Renal cortical epithelial cell (primary cell): ENCODE measurements around the gene RPTOR. TPM values are rescaled to one million over a fixed set of nuclear protein-coding genes. Genes with fewer than 3 reads are reported as not detected.
"Not testable (repeated sequence)": the region's sequence is repeated elsewhere in the genome, so short reads cannot be mapped to it uniquely, and the experiment has no call there.

ENCODE experiments used
- DNase-seq: peaks from one replicate; pipeline ENCODE4 v3.0.0-alpha.2; 2011; ENCODE audit warnings: low read depth
- total RNA-seq: library from RNA; depleted of rRNA; stranded (reverse); fragments of >200 nt; gene quantifications from 2 replicates; pipeline ENCODE4 v1.2.3, GENCODE V29; 2014

RPTOR gene
- total RNA-seq, 1 donor from 2014 or later: 35.5 TPM

DNA sequence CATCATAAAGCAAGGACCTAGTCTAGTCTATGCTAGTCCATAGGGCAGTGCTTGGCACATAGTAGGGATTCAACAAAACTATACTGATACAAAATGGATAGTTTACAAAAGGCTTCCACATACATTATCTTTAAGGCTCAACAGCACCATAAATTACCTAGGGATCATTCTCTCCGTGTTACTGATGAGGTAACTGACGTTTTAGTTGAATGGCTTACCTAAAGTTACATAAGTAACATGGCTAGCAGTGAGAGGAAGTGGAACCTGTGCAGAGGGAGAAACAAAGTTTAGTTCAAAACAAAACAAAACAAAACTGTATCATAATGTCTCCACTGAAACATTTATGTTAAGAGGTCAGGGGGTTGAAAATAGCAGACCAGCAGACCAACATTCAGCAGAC lies 7.9 kb downstream of the RPTOR start:
- no peak for DNase-seq

DNA sequence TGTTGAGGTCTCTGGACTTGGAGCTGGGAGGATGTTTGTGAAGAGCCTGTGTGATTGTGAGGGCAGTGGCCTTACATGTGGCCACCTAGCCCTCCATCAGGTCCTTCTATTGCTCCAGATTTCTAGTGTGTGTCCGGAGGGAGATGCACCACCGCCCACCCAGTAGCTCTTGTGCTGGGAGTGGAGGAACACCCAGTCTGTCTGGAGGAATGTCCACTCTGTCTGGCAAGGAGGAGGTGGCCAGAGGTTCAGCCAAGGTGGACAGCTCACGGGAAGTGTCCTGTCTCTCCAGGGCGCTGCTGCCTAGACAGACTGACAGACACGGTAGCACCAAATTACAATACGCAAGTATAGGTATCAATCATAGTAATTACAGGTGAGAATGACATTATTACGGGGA lies 10.6 kb downstream of the RPTOR start:
- DNase-seq: no peak

DNA sequence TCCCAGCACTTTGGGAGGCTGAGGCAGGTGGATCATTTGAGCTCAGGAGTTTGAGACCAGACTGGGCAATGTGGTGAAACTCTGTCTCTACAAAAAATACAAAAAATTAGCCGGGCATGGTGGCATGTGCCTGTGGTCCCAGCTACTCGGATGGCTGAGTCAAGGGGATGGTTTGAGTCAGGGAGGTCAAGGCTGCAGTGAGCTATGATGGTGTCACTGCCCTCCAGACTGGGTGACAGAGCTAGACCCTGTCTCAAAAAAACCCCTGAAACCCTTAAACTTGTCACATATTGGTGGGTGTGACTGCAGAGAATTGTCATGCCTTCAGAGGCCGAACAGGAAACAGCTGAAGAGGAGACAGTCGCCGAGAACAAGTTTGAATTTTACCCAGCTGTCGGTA lies 13.4 kb downstream of the RPTOR start:
- no peak for DNase-seq

DNA sequence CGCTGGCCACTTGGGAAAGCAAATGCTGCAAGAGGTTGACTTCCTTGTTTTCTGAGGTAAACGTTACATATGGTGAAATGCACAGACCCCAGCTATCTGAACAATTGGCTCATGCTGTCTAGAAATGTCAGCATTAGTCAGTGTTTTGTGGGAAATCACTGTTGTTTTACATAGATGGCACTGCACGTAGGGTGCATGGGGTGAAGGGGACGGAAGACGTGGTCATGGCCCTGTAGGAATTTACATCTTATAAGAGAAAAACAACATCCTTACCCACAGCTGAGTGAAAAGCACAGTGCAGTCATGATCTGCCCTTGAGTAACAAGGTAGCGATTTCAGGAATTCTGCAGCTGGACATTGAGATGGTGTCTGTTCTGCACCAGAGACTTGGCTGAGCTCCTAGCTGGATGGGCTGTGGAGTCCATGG lies 15.2 kb downstream of the RPTOR start:
- DNase-seq: peak; percentile 67

DNA sequence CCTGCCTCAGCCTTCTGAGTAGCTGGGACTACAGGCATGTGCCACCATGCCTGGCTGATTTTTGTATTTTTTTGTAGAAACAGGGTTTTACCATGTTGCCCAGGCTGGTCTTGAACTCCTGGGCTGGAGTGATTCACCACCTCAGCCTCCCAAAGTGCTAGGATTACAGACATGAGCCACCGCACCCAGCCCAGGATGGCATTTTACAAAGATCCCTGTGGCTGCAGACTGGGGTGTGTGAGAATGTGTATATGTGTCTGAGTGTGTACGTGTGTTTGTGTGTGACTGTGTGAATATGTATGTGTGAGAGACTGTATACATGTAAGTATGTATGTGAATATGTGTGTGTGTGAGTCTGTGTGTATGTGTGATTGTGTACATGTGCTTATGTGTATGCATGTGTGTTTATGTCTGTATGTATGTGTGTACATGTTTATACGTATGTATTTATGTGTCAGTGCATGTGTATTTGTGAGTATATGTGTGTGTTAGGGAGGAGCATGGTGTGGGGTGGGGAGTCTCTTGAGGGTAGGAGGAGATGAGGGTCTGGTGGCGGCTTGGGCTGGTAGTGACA lies 17.0 kb downstream of the RPTOR start:
- no peak for DNase-seq

DNA sequence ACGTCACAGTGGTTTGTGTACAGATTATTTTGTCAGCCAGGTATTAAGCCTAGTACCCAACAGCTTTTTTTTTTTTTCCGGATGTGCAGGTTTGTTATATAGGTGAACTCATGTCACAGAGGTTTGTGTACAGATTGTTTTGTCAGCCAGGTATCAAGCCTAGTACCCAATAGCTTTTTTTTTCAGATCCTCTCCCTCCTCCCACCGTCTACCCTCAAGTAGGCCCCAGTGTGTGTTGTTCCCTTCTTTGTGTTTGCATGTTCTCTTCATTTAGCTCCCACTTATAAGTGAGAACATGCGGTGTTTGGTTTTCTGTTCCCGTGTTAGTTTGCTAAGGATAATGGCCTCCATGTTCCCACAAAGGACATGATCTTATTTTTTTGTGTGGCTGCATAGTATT lies 19.9 kb downstream of the RPTOR start:
- DNase-seq: no peak

DNA sequence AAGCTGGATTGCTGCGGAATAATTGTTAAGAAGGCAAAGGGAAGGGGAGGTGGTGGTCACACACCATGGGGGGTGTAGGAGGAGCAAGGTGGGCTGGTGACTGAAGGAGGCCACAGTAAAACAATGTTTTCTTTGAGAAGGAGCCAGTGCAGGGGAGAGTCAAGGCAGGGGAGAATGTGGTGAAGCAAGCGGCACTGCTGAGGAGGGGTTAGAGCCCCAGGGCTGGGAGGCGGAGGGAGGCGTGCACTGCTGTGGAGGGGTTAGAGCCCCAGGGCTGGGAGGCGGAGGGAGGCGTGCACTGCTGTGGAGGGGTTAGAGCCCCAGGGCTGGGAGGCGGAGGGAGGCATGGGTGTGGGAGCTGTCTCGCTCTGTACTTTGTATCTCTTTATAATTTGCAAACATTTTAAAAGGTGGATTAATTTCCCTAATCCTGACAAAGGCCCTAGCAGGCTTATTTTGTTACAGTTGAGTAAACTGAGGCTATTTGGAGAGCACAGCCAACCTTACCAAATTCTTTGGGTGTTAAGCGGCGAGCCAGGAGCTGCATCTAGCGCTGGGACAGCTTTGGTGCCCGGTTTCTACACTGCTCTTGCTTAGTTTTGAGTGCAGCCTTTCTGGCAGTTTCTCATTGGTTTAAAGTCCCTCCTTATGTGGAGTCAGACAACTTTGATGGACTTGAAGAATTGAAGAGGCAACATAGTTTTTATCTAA lies 20.9 kb downstream of the RPTOR start:
- no peak for DNase-seq

DNA sequence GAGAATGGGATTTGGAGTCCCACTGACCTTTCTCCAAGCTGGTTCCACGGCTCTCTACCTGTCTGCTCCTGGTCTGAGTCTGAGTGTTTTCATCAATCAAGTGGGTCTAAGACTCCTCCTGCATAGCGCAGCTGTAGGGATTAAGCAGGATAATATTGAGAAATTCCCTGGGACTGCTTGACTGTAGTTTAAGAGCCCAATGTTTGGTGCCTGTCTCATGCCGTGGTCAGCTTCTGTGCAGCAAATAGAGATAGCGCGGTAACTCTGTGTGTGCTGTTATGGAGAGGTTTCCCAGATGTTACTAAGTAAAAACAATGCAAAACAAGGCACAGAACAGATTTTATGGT lies 21.4 kb downstream of the RPTOR start:
- no peak for DNase-seq

DNA sequence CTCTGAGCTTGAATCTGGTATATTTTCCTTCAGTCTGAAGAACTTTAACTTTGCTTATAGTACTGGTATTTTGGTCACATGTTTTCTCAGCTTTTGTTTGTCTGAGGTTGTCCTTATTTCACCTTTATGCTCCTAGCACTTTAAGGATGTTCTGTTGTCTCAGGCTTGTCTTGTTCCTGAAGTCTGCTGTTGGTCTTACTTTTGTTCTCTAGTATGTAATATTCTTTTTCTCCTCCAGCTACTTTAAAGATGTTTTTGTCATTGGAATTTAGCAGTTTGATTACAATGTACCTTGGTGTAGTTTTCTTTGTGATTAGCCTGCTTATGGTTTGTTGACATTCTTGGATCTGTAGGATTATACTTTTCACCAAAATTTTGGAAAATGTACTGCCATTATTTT lies 23.6 kb downstream of the RPTOR start:
- no peak for DNase-seq

DNA sequence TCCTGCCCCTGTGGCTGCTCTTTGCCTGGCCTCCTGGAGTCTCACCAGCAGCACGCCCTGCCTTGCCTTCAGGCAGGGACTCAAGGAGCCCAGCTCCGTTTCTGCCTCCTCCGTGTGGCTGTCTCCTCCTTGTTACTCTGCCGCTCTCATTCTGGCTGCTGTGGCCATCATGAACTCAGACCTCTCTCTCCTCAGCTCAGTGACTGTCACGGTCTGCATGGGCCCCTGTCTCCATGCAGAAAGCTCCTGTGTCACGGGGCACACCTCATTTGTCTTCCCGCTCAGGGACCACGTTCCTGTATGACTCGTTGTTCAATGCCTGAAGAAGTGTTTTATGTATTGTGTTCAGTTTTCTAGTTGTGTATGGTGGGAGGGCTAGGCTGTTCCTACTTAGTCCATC lies 25.3 kb downstream of the RPTOR start:
- peak; percentile 16 for DNase-seq

DNA sequence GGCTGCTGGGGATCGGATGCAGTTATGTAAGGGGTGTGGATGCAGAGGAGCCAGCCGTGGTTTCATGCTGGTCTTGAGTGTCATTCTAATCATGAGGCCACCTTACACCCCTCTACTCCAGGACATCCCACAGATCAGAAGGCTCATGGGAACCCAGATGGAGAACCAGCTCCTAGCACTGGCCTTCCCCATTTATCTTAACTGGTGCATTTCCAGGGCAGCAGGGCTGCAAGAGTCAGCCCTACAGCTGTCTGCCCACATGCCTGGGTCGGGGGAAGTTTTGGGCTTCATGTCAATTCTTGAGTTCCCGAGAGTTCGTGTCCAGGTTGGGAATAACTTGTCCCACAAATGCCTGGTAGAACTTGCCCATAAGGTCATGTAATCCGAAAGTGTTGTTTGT lies 29.1 kb downstream of the RPTOR start:
- no peak for DNase-seq

DNA sequence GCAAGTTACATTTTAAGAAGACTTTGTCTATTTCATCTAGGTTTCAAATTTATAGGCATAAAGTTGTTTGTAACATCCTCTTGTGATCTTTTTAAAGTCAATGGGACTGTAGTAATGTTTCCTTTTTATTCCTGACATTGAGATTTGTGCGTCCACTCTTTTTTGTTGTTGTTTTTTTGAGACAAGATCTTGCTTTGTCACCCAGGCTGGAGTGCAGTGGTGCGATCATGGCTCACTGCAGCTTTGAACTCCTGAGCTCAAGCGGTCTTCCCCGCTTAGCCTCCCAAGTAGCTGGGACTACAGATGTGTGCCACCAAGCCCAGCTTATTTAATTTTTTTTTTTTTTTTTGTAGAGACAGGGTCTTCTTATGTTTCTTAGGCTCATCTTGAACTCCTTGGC lies 29.9 kb downstream of the RPTOR start:
- no peak for DNase-seq

DNA sequence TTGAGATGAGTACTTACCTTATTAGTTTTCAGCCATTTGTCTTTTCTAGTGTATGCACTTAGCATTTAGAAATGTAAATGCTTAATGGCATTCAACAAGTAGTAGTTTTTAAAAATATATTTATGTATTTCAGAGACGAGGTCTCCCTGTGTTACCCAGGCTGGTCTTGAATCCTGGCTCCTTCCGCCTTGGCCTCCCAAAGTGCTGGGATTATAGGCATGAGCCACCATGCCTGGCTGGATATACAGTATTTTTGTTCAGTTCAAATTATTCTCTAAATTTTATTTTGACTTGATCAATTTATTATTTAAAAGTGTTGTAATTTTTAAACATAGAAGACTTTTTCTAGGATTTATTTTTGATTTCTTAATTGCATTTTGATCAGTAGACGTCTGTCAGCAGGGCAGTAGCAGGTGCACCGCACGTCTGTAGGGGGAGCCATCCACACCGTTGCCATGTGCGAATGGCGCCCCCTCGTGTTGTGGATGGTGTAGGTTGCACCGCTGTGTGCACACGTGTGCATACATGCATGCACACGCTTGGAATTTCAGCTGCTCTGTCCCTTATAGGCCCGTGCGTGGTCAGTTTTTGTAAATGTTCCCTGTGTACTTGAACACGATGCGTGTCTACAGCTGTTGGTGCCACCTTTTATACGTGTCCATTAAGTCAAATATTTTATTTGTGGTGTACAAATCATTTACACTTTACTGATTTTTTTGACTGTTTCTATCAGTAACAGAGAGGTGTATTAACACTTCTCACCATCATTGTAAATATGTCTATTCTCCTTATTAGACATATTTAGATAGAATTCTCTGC lies 30.6 kb downstream of the RPTOR start:
- DNase-seq: peak; percentile 73

DNA sequence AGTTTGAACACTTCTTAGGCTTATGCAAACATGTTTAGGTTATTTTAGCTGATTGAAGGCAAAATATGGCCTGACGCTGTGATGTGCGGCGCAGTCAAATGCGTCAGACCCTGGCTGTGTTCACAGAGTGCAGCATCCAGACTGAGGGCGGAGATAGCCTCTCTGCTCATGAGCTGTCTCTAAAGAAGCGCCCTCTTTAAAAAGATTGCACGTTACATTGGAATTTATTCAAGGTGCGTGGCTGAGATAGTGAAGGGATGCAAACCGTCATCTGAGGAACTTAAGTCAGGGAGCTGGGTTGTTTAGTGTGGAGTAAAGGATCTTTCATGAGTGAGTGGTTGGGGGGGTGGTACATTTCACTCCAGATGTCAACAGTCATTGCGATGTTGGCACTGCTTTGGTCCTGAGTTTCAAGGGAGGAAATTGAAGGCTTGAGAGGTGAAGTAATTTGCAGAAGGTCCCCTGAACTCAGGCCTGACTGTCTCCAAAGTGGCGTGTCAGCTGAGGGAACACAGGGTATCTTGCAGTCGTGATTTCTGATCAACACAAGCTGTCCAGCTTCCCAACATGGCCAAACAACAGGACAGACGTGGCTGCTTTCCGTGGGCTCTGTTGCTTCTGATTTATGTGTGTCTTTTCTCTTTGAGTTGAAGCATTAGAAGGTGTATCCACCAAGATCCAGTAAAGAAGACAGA lies 33.4 kb downstream of the RPTOR start:
- DNase-seq: no peak

DNA sequence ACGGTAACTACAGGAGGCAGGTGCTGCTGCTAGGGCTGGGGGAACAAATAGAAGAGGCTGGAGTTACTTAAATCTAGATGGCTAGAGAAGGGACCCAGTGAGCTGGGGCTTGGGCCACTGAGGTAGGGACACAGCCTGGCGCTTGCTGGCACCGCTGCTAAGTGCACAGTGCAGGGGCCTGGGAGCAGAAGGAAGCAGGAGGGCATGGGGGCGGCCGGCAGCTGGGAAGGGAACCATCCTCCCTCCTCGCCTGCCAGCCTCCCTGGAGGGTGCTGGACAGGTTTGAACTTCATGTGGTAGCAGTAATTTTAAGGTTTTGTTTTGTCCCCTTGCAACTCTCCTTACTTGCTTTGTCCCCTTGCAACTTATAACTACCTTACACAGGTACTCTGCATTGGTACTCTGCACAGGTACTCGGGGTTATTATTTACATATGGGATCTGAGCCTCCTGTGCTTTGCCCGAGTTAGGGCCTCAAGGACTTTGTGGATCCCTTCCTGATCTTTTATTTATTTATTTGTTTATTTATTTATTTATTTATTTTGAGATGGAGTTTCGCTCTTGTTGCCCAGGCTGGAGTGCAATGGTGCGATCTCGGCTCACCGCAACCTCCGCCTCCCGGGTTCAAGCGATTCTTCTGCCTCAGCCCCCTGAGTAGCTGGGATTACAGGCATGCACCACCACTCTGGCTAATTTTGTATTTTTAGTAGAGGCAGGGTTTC lies 34.2 kb downstream of the RPTOR start:
- not testable (repeated sequence) for DNase-seq

DNA sequence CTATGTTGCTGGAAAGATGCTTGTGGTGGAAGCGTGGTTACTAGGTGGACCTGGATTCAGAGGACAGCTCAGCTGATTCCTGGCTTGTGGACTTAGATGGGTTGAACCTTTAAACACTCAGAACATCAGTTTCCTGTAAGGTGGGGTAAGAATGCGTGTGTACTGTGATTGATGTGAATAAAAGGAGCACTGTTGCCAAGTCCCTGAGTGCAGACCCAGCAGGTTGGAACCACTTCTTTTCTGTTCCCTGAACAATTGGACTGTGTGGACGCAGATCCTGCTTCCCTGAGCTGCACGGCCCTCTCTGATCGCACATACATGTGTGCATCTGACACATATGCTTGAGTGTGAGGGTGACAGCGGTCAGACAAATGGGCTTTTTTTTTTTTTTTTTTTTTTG lies 37.5 kb downstream of the RPTOR start:
- DNase-seq: no peak

DNA sequence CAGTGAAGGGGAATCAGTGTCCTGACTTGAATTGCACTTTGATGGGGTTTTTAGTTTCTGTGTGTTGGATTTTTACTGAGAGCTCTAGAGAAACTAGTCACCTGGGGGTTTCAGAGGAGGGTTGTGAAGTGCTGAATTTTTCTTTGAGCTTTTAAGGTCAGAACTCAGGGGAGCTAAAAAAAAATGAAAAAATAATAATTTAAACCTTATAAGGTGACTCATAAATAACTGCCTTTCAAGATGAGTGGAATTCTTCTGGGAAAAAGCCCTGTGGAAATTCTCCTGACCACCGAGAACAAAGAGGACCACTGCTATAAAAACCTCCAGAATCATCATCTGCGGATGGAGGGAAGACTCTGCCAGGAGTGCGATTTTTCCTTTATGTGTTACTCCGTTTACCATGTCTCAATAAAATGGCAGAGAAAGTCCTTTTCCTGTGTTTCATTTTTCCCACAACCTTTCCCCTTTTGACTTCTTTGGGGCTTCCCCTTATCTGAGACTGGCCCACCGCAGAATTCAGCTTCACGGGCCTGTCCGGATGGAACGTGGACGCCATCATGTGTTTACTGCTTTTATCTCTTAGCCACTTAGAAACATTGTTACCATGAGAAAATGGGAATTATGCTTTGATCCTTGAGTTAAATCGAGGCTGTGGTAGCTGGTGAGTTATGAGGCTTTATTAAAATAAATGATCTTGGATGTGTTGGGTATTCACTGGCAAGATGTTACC lies 39.7 kb downstream of the RPTOR start:
- DNase-seq: no peak

DNA sequence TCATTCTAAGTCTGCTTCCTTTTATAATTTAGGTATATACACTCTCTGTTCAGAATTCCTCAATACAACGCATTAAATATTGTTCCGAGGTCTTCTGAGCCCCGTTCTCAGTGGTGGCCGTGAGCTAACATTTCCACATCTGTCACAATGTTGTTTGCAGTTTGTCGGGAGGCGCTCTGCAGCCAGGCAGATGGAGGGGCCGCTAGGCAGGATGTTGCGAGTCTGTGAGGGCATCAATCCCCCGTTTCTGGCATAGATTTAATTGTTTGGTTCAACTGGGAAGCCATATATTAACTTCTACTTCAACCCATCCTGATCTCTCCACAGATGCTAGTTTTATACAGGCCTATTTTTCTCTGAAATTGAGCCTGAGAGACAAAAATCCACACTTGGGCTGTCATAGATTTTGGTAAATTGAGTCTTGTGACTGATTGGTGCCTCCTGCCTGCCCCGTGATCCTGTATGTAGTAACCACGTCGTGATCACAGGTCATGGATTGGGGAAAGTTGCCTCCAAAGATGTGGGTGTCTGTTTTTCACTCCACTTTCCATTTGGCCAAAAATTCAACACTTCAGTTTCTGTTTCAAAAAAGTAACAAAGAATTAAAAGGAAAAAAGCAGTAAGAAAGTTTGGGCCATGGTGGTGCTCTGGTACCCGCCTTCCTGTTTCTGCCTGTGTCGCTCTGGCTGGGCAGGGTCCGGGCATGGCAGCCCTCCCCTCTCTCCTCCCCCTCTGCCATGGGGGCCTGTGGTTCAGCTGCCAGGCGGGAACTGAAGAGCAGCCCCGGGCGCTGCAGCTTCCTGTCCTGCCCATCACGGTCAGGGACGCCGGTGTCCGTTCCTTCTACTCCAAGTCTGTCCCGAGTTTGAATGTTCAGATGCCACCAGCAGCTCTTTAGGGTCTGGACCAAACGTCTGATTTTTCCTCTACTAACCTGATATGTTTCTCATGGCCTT lies 41.5 kb downstream of the RPTOR start:
- DNase-seq: no peak

DNA sequence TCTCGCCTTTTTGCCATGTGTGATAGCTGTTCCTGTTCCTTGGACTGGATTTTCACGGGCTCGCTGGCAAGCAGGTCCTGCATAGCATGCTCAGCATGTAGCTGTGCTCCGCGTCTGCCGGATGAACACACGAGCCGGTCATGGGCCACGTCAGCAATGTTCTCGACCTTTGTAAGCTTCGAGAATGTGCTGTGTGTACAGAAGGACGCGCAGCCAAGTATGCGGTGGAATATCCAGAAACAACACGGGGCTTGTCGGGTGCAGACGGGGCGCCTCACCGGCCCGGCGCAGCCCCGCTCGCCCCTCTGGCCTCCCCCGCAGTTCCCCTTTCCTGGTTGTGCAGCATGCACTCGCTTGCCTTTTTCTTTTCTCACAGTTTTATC lies 42.2 kb downstream of the RPTOR start:
- DNase-seq: peak; percentile 41
